Hepatocyte (in vitro differentiated cells): Measurements from ENCODE around the gene AGMAT. TPM values are rescaled to one million over a fixed set of nuclear protein-coding genes. Genes with fewer than 3 reads are reported as not detected.
A peak's percentile ranks its signal among the peaks of the same experiment; 100 is the strongest.

ENCODE experiments used
- DNase-seq: peaks from one replicate; pipeline ENCODE4 v3.0.0-alpha.2; 2016; ENCODE audit warnings: low spot score
- H2AFZ ChIP-seq: fragments of 200-600 bp; sonication (generic); 2 replicates; pipeline ENCODE4 v1.6.0; 2016; ENCODE audit warnings: antibody characterized with exemption, mild to moderate bottlenecking
- H3K27ac ChIP-seq: fragments of 200-600 bp; sonication (generic); 2 replicates; pipeline ENCODE4 v1.5.1; 2016; ENCODE audit warnings: mild to moderate bottlenecking
- H3K27me3 ChIP-seq: fragments of 200-600 bp; sonication (generic); 2 replicates; pipeline ENCODE4 v1.6.1; 2016
- H3K36me3 ChIP-seq: fragments of 200-600 bp; sonication (generic); replicated peaks from 2 replicates; pipeline ENCODE4 v1.5.1; 2016; ENCODE audit warnings: low read depth; ENCODE audit not compliant: insufficient read depth
- H3K4me1 ChIP-seq: fragments of 200-600 bp; sonication (generic); 2 replicates; pipeline ENCODE4 v1.5.1; 2016; ENCODE audit warnings: mild to moderate bottlenecking, moderate library complexity; ENCODE audit not compliant: insufficient read depth
- H3K4me2 ChIP-seq: fragments of 200-600 bp; sonication (generic); 2 replicates; pipeline ENCODE4 v1.6.0; 2016
- H3K4me3 ChIP-seq: fragments of 200-600 bp; sonication (generic); 2 replicates; pipeline ENCODE4 v1.5.1; 2016; ENCODE audit warnings: mild to moderate bottlenecking
- H3K79me2 ChIP-seq: fragments of 200-600 bp; sonication (generic); 2 replicates; pipeline ENCODE4 v1.6.0; 2017; ENCODE audit warnings: mild to moderate bottlenecking
- H3K9me2 ChIP-seq: fragments of 200-600 bp; sonication (generic); replicated peaks from 2 replicates; pipeline ENCODE4 v1.6.0; 2017; ENCODE audit warnings: mild to moderate bottlenecking; ENCODE audit not compliant: insufficient read depth
- H3K9me3 ChIP-seq: fragments of 200-600 bp; sonication (generic); 2 replicates; pipeline ENCODE4 v1.5.1; 2016; ENCODE audit warnings: low read depth, mild to moderate bottlenecking
- H4K20me1 ChIP-seq: fragments of 200-600 bp; sonication (generic); 2 replicates; pipeline ENCODE4 v1.6.0; 2016; ENCODE audit warnings: mild to moderate bottlenecking; ENCODE audit not compliant: insufficient read depth, poor library complexity, severe bottlenecking
- EZH2 ChIP-seq: fragments of 200-600 bp; sonication (generic); IDR thresholded peaks from 2 replicates; pipeline ENCODE4 v1.6.1; 2016; ENCODE audit warnings: antibody characterized with exemption, mild to moderate bottlenecking, borderline replicate concordance
- EZH2phosphoT487 ChIP-seq: fragments of 200-600 bp; sonication (generic); IDR thresholded peaks from one replicate; pipeline ENCODE4 v1.6.1; 2018; ENCODE audit warnings: antibody characterized with exemption, mild to moderate bottlenecking, low read depth, moderate library complexity; ENCODE audit not compliant: unreplicated experiment, severe bottlenecking
- WGBS: methylation state at CpG from one replicate; pipeline ENCODE4 v1.1.6; 2016; ENCODE audit warnings: low lambda C conversion rate; ENCODE audit errors: missing lambda C conversion rate; 5-methylcytosine and 5-hydroxymethylcytosine counted together
- polyA plus RNA-seq: library from polyadenylated mRNA; unstranded; fragments of >200 nt; fragmentation: Nextera tagmentation; extraction: Ambion mirVana; gene quantifications from 2 replicates; pipeline ENCODE4 v1.2.1, GENCODE V29; 2016
- total RNA-seq: library from RNA; depleted of rRNA; stranded (reverse); fragments of >200 nt; gene quantifications from 2 replicates; pipeline ENCODE4 v1.2.3, GENCODE V29; 2014
- TF ChIP-seq, protein P1 (sequence below): fragments of 200-600 bp; sonication (generic); IDR thresholded peaks from 2 replicates; pipeline ENCODE4 v1.5.1; 2016; ENCODE audit warnings: antibody characterized with exemption, mild to moderate bottlenecking; ENCODE audit not compliant: poor library complexity

The AGMAT gene
- total and polyA plus RNA-seq, 2 experiments from 2014 or later, result 28.7 to 42.9 TPM

DNA sequence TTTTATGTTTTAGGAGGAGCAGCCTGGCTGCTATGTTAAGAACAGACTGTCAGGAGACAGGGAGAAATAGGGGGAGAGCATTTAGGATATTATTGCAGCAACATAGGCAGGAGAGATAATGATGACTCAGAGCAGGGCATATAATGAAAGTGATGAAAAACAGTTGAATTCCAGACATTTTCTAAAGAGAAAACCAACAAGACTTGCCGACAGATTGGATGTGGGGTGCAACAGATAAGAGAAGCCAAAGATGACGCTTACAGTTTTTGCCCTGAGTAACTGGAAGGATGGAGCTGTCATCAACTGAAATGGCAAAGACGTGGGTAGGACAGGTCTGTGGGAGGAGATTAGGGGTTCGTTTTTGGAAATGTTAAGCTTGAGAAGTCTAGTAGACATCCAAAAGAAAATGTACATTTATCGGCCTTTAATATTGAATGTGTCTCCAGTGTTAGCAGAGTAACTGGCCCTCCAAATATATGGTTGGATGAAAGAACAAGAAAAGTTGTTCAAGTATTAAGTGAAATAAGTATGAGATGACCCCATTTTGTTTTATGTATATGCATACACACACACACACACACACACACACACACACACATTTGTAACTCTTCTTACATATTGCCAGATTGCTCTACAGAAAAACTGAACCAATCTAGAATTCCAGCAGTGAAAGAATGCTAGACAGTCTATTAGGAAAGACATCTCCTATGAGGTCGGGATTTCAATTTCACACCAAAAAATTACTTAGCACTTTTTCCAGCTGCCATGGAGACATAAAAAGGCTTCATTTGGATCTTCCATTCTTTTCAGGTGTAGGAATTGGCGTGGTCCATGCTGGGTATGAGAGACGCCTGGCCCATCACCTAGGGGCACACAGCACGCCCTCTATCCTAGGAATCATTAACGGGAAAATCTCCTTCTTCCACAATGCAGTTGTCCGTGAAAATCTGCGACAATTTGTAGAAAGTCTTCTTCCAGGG lies 41.0 kb downstream of the AGMAT start:
- Histone ChIP-seq H3K79me2 (no peaks in the 10 kb centered on the region), H3K4me3 (no peak overlapping the region), H3K4me1 (no peaks in the 10 kb centered on the region), H4K20me1 (no peaks in the 10 kb centered on the region), H3K9me2 (no peaks in the 10 kb centered on the region), H2AFZ (no peak overlapping the region), H3K27ac (peak overlapping the region; percentile 14), H3K27me3 (no peaks in the 10 kb centered on the region), H3K4me2 (no peak overlapping the region), H3K9me3 (no peaks in the 10 kb centered on the region), H3K36me3 (no peaks in the 10 kb centered on the region)
- WGBS, result 86% methylated on average over 12 of the region's 12 CpGs
- DNase-seq, result no peak
- no peak for TF ChIP-seq EZH2phosphoT487
- TF ChIP-seq, protein P1, sequence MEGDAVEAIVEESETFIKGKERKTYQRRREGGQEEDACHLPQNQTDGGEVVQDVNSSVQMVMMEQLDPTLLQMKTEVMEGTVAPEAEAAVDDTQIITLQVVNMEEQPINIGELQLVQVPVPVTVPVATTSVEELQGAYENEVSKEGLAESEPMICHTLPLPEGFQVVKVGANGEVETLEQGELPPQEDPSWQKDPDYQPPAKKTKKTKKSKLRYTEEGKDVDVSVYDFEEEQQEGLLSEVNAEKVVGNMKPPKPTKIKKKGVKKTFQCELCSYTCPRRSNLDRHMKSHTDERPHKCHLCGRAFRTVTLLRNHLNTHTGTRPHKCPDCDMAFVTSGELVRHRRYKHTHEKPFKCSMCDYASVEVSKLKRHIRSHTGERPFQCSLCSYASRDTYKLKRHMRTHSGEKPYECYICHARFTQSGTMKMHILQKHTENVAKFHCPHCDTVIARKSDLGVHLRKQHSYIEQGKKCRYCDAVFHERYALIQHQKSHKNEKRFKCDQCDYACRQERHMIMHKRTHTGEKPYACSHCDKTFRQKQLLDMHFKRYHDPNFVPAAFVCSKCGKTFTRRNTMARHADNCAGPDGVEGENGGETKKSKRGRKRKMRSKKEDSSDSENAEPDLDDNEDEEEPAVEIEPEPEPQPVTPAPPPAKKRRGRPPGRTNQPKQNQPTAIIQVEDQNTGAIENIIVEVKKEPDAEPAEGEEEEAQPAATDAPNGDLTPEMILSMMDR, result no peak
- no peak for TF ChIP-seq EZH2

DNA sequence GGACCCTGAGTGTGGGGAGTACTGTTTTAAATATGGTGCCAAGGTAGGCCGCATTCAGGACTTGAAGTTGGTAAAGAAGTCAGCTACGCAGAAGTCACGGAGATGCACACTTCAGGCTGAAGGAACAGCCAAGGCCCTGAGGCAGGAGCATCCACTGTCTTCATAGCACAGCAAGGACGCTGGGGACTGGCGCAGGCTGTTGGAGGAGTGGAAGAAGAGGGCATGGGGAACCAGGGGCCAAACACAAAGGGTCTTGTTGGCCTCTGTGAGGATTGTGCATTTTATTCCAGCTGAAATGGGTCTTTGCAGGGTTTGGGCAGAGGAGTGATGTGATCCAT lies 41.6 kb downstream of the AGMAT start:
- no peaks in the 10 kb centered on the region for H4K20me1 ChIP-seq
- H3K4me1 ChIP-seq, result no peaks in the 10 kb centered on the region
- H3K4me2 ChIP-seq, result no peak overlapping the region
- no peak overlapping the region for H3K4me3 ChIP-seq
- H3K27ac ChIP-seq, result peak overlapping the region; percentile 14
- H3K9me3 ChIP-seq, result no peaks in the 10 kb centered on the region
- H3K9me2 ChIP-seq, result no peaks in the 10 kb centered on the region
- 98% methylated on average over 5 of the region's 5 CpGs for WGBS
- no peaks in the 10 kb centered on the region for H3K27me3 ChIP-seq
- no peak overlapping the region for H2AFZ ChIP-seq
- no peaks in the 10 kb centered on the region for H3K79me2 ChIP-seq
- no peaks in the 10 kb centered on the region for H3K36me3 ChIP-seq
- TF ChIP-seq, protein P1, result no peak
- TF ChIP-seq EZH2phosphoT487 (no peak), EZH2 (no peak)
- no peak for DNase-seq

DNA sequence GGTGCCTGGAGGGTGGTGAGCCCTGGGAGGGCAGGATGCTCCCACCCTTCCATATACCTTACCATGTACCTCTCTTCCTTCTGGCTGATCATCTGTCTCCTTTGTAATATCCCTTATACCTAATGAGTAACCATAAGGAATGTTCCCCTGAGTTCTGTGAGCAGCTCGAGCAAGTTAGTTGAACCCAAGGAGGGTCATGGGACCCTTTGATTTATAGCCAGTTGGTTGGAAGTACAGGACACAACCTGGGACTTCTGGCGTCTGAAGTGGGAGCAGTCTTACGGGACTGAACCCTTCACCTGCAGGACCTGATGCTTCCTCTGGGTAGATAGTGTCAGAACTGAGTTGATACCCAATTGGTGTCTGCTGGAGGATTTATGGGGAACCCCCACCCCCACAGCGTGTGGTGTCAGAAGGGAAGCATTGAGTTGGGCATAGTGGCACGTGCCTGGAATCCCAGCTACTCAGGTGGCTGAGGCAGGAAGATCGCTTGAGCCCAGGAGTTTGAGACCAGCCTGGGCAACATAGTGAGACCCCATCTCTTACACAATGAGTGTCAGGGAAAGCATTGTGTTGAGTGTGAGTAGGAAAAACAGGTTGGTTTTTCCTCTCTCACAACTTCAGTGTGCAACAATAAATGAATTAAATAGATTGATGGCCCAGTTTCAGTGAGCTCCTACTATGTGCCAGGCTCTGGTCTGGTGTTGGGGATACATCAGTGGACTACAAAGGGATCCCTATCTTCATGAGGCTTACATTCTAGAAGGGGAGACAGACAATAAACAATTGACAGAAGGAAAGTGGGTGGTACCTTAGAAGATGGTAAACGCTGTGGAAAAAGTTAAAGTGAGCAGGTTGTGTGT lies 42.2 kb downstream of the AGMAT start:
- Histone ChIP-seq H2AFZ (no peak overlapping the region), H3K4me2 (no peak overlapping the region), H3K4me1 (no peaks in the 10 kb centered on the region), H3K27ac (no peak overlapping the region), H3K36me3 (no peaks in the 10 kb centered on the region), H3K79me2 (no peaks in the 10 kb centered on the region), H3K9me3 (no peaks in the 10 kb centered on the region), H4K20me1 (no peaks in the 10 kb centered on the region), H3K4me3 (no peak overlapping the region), H3K27me3 (no peaks in the 10 kb centered on the region), H3K9me2 (no peaks in the 10 kb centered on the region)
- TF ChIP-seq, protein P1, result no peak
- TF ChIP-seq EZH2phosphoT487 (no peak), EZH2 (no peak)
- 97% methylated on average over 7 of the region's 7 CpGs for WGBS
- no peak for DNase-seq
